PC-3 (cell line): ENCODE measurements around the gene GRIN2A. TPM values are rescaled to one million over a fixed set of nuclear protein-coding genes. Genes with fewer than 3 reads are reported as not detected.

Experiments used
- ATAC-seq: fragments of 200-7000 bp; cut with Tn5 transposase; 2 replicates; pipeline ENCODE4 v1.9.1; 2020; ENCODE audit warnings: mild to moderate bottlenecking, moderate library complexity
- BruUV-seq: library from RNA; stranded (reverse); fragments of 400-500 nt; replicated peaks from 2 replicates; lab custom pipeline; 2021; lab: Mats Ljungman, UMichigan
- CTCF ChIA-PET: fragments of 300-600 bp; sonication (Branson Sonifier 250); formaldehyde crosslinking; loops from one replicate; lab custom pipeline; 2022; ENCODE audit warnings: antibody characterized with exemption; lab: Charles Lee
- POLR2A ChIA-PET: fragments of 300-600 bp; sonication (Branson Sonifier 250); formaldehyde crosslinking; loops from one replicate; lab custom pipeline; 2022; ENCODE audit warnings: antibody characterized with exemption; ENCODE audit not compliant: unreplicated experiment; lab: Charles Lee
- DNase-seq: peaks from one replicate; pipeline ENCODE4 v3.0.0-alpha.2; 2015
- H2AFZ ChIP-seq: fragments of 300-600 bp; sonication (generic); 2 replicates; pipeline ENCODE4 v1.6.0; 2016; ENCODE audit warnings: antibody characterized with exemption, low read length
- H3F3A ChIP-seq: fragments of 300-600 bp; sonication (generic); one replicate; pipeline ENCODE4 v1.6.0; 2017; ENCODE audit warnings: antibody characterized with exemption, low read length, control low read depth, mild to moderate bottlenecking; ENCODE audit not compliant: unreplicated experiment
- H3K27ac ChIP-seq: fragments of 300-600 bp; sonication (generic); 2 replicates; pipeline ENCODE4 v1.5.1; 2016; ENCODE audit warnings: mild to moderate bottlenecking, low read length
- H3K27me3 ChIP-seq: fragments of 300-600 bp; sonication (generic); 2 replicates; pipeline ENCODE4 v1.6.1; 2016; ENCODE audit warnings: low read length, mixed read lengths
- H3K36me3 ChIP-seq: fragments of 300-600 bp; sonication (generic); 2 replicates; pipeline ENCODE4 v1.6.1; 2016; ENCODE audit warnings: low read depth, mixed run types, low read length, mixed read lengths
- H3K4me1 ChIP-seq: fragments of 300-600 bp; sonication (generic); 2 replicates; pipeline ENCODE4 v1.5.1; 2016; ENCODE audit warnings: low read length; ENCODE audit not compliant: insufficient read depth
- H3K4me2 ChIP-seq: fragments of 300-600 bp; sonication (generic); 2 replicates; pipeline ENCODE4 v1.6.0; 2016; ENCODE audit warnings: low read length
- H3K4me3 ChIP-seq: fragments of 300-600 bp; sonication (generic); 2 replicates; pipeline ENCODE4 v1.5.1; 2016; ENCODE audit warnings: mild to moderate bottlenecking, low read length, mixed read lengths
- H3K79me2 ChIP-seq: fragments of 300-600 bp; sonication (generic); 2 replicates; pipeline ENCODE4 v1.6.1; 2017; ENCODE audit warnings: low read length, mixed read lengths
- H3K9ac ChIP-seq: fragments of 300-600 bp; sonication (generic); 2 replicates; pipeline ENCODE4 v1.6.0; 2016; ENCODE audit warnings: mild to moderate bottlenecking, low read length
- H3K9me2 ChIP-seq: fragments of 300-600 bp; sonication (generic); replicated peaks from 2 replicates; pipeline ENCODE4 v1.6.1; 2016; ENCODE audit warnings: mixed run types, low read length, mixed read lengths
- H3K9me3 ChIP-seq: fragments of 300-600 bp; sonication (generic); 2 replicates; pipeline ENCODE4 v1.6.1; 2016; ENCODE audit warnings: low read length, mixed read lengths
- H4K20me1 ChIP-seq: fragments of 300-600 bp; sonication (generic); 2 replicates; pipeline ENCODE4 v1.6.1; 2016; ENCODE audit warnings: low read length, mixed read lengths
- EZH2 ChIP-seq: fragments of 300-600 bp; sonication (generic); IDR thresholded peaks from one replicate; pipeline ENCODE4 v1.6.1; 2017; ENCODE audit warnings: antibody characterized with exemption, mild to moderate bottlenecking, low read length; ENCODE audit not compliant: unreplicated experiment
- EZH2phosphoT487 ChIP-seq: fragments of 300-600 bp; sonication (generic); IDR thresholded peaks from 2 replicates; pipeline ENCODE4 v1.6.1; 2018; ENCODE audit warnings: mild to moderate bottlenecking, antibody characterized with exemption, low read length, borderline replicate concordance
- intact Hi-C: fragments of 100-400 bp; cut with micrococcal nuclease; formaldehyde crosslinking; loops from 2 replicates; pipeline ENCODE4 v1.9.0; 2023
- total RNA-seq: library from RNA; depleted of rRNA; stranded (reverse); fragments of >200 nt; gene quantifications from 2 replicates; pipeline ENCODE4 v1.2.3, GENCODE V29; 2014
- TF ChIP-seq, protein P1 (sequence below): fragments of 300-600 bp; sonication (generic); conservative IDR thresholded peaks from 2 replicates; pipeline ENCODE4 v1.5.1; 2017; ENCODE audit warnings: antibody characterized with exemption, low read depth, mild to moderate bottlenecking, low read length

The GRIN2A gene
- total RNA-seq, 1 experiment from 2014 or later, result 0.04 TPM

GRCh38 chr16:10086620-10087019 lies 95.6 kb downstream of the GRIN2A start:
- ChIA-PET POLR2A (no interaction called here), CTCF (no interaction called here)
- Histone ChIP-seq H3F3A (no peaks in the 10 kb centered on the region), H2AFZ (no peak overlapping the region), H3K27me3 (no peaks in the 10 kb centered on the region), H3K9me3 (no peaks in the 10 kb centered on the region), H3K79me2 (no peaks in the 10 kb centered on the region), H3K4me1 (peaks cover 3% of the 10 kb centered on the region; the same call in 1 of the 2 replicates), H4K20me1 (no peaks in the 10 kb centered on the region), H3K9ac (no peak overlapping the region), H3K4me3 (no peak overlapping the region), H3K36me3 (no peaks in the 10 kb centered on the region), H3K9me2 (no peaks in the 10 kb centered on the region), H3K4me2 (no peak overlapping the region), H3K27ac (no peak overlapping the region)
- no peak for ATAC-seq
- BruUV-seq, result no TSS peak
- no peak for DNase-seq
- no peak for TF ChIP-seq EZH2
- TF ChIP-seq, protein P1, sequence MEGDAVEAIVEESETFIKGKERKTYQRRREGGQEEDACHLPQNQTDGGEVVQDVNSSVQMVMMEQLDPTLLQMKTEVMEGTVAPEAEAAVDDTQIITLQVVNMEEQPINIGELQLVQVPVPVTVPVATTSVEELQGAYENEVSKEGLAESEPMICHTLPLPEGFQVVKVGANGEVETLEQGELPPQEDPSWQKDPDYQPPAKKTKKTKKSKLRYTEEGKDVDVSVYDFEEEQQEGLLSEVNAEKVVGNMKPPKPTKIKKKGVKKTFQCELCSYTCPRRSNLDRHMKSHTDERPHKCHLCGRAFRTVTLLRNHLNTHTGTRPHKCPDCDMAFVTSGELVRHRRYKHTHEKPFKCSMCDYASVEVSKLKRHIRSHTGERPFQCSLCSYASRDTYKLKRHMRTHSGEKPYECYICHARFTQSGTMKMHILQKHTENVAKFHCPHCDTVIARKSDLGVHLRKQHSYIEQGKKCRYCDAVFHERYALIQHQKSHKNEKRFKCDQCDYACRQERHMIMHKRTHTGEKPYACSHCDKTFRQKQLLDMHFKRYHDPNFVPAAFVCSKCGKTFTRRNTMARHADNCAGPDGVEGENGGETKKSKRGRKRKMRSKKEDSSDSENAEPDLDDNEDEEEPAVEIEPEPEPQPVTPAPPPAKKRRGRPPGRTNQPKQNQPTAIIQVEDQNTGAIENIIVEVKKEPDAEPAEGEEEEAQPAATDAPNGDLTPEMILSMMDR, result no peak
- TF ChIP-seq EZH2phosphoT487, result no peak
- intact Hi-C loops, result no loop called here

- TF ChIP-seq EZH2 (no peak), EZH2phosphoT487 (no peak)
- H3F3A ChIP-seq, result no peaks in the 10 kb centered on the region
- CTCF ChIA-PET, result no interaction called here
- no peak overlapping the region for H3K4me3 ChIP-seq
- POLR2A ChIA-PET, result no interaction called here
- H3K9ac ChIP-seq, result no peak overlapping the region
- no peaks in the 10 kb centered on the region for H4K20me1 ChIP-seq
- DNase-seq (no peak), ATAC-seq (no peak)
- H3K36me3 ChIP-seq, result no peaks in the 10 kb centered on the region
- no peak overlapping the region for H3K4me2 ChIP-seq
- H2AFZ ChIP-seq, result no peak overlapping the region
- H3K79me2 ChIP-seq, result no peaks in the 10 kb centered on the region
- intact Hi-C loops, result no loop called here
- no TSS peak for BruUV-seq
- H3K27ac ChIP-seq, result no peak overlapping the region
- no peaks in the 10 kb centered on the region for H3K9me3 ChIP-seq
- H3K4me1 ChIP-seq, result peaks cover 14% of the 10 kb centered on the region
- H3K27me3 ChIP-seq, result no peaks in the 10 kb centered on the region
- H3K9me2 ChIP-seq, result no peaks in the 10 kb centered on the region
Observed at GRCh38 chr16:10085078-10085798, 97.0 kb downstream of the GRIN2A start.

DNA sequence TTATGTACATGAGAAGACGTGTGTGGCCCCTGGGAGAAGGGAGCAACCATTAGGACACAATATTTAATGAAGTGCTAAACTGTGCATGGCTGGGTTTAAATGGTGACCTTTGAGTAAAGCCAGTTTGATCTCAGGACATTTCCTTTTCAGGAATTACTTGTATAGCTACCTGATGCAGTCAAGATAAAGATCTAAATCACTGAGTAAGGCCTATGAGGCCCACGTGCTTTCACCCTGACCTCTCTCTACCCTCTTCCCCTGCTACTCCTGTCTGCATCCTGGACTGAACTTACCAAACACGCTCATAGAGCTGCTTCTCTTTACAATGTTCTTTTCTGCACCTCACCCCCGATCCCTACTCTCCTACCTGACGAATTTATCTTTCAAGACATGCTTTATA lies 98.9 kb downstream of the GRIN2A start:
- DNase-seq, result no peak
- ChIA-PET POLR2A (no interaction called here), CTCF (no interaction called here)
- intact Hi-C loops, result no loop called here
- H3F3A ChIP-seq, result peaks cover 2% of the 10 kb centered on the region
- ATAC-seq, result no peak
- no peak overlapping the region for H3K9ac ChIP-seq
- H3K36me3 ChIP-seq, result no peaks in the 10 kb centered on the region
- BruUV-seq, result no TSS peak
- H2AFZ ChIP-seq, result no peak overlapping the region
- no peaks in the 10 kb centered on the region for H3K9me2 ChIP-seq
- H3K4me3 ChIP-seq, result no peak overlapping the region
- no peaks in the 10 kb centered on the region for H3K9me3 ChIP-seq
- H3K79me2 ChIP-seq, result no peaks in the 10 kb centered on the region
- H3K4me1 ChIP-seq, result peaks cover 31% of the 10 kb centered on the region
- H4K20me1 ChIP-seq, result no peaks in the 10 kb centered on the region
- no peak overlapping the region for H3K27ac ChIP-seq
- no peaks in the 10 kb centered on the region for H3K27me3 ChIP-seq
- H3K4me2 ChIP-seq, result no peak overlapping the region
- TF ChIP-seq EZH2phosphoT487 (no peak), EZH2 (no peak)
- TF ChIP-seq, protein P1, result no peak
